HG03139 (cell line): Measurements from ENCODE around the gene RNF38.
"Not testable (repeated sequence)": the region's sequence is repeated elsewhere in the genome, so short reads cannot be mapped to it uniquely, and the experiment has no call there.

Experiments
- ATAC-seq: cut with Tn5 transposase; IDR thresholded peaks from one replicate; pipeline ENCODE4 v1.9.1; 2021; ENCODE audit not compliant: unreplicated experiment

RNF38 gene

DNA sequence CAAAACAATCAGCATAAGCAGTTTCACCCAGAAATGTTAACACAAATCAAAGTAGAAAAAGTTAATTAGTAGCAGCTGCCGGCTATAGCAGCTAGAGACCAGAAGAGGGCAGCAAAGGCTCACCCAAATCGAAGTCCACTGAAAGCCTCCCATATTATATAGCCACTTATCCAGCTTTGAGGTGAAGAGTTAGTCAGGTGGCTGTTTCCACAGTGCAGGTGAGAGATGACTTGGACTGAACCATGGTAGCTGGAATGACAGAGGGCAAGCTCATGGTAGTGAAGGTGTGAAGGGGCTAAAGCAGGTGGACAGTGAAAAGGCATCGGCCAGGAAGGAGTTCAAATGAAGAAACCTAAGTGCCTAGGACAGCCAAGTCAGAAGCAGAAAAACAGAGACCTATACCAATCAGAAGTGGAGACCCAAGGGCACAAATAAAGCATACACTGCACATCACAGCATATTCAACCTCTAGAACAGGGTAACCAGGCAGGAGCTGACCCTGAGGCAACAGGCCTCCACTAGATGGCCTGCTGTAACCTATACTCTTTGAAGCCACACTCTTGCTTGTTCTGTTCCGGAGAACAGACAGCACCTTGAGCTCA lies 7.2 kb upstream of the RNF38 start:
- ATAC-seq = no peak

DNA sequence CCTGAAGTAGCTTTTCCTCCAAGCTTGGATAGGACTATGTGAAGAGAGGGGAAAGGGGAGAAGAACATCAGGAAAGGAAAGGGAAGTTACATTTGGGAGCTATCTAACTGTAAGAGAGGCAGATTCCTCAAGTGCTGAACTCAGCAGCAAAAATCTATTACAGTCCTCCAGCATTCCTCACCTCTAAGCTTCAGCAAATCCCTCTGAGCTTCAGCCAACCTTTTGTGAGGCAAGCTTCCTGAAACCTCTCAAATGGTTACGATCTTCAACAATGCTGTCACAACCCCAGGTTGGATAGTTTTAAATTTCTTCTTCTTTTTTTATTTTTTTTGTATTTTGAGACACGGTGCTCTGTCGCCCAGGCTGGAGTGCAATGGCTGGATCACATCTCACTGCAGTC lies 2.5 kb upstream of the RNF38 start:
- ATAC-seq = no peak

DNA sequence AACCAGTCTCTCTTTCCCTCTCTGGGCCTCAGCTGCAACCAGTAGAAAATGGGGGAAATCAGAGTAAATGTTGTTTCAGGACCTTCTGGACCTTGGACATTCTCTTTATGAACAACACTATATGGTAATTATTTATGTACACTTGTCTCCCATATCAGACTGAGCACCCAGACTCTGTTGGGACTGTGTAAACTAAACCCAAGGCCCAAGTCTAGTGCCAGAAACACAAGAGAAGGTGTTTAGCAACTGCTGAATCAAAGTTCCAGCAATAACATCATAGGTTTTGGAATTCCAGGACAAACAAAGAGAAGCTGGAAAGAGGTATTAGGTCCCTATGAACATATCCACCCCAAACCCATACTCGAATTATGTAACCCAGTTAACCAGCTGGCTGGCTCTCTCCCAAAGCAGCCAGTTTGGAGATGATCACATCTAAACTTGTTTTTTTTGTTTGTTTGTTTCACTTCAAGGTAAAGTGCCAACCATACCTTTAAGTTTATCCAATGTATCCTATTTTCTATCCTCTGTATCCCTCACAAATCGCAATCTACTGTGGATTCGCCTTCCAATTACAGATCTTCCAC lies 1.9 kb upstream of the RNF38 start:
- no peak for ATAC-seq

DNA sequence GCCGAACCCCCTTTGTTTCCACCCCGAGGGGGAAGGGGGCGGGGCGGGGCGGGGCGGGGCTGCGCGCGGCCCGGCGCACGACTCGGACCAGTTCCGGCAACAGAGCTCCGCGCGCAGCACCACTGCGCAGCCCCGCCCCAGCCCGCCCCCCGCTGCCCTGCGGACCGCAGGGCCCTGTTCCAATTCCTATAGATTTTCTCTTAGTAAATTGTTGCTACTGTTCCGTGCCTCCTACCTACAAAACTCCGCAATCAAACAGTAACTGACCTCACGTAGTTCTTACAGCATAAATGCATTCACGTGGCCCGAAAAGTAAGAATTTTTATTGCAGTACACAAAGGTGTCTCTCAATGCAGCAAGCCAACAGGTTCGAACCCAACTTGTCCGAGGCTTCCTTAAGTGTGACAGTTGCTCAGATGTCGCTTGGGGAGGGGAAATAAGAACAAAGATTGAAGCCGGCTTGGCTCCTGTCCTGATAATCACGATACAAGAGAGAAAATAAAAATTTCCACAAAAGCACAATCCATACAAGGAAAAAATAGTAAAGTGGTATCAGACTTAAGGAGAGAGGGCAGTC lies 1.2 kb upstream of the RNF38 start:
- peak; percentile 46 for ATAC-seq

DNA sequence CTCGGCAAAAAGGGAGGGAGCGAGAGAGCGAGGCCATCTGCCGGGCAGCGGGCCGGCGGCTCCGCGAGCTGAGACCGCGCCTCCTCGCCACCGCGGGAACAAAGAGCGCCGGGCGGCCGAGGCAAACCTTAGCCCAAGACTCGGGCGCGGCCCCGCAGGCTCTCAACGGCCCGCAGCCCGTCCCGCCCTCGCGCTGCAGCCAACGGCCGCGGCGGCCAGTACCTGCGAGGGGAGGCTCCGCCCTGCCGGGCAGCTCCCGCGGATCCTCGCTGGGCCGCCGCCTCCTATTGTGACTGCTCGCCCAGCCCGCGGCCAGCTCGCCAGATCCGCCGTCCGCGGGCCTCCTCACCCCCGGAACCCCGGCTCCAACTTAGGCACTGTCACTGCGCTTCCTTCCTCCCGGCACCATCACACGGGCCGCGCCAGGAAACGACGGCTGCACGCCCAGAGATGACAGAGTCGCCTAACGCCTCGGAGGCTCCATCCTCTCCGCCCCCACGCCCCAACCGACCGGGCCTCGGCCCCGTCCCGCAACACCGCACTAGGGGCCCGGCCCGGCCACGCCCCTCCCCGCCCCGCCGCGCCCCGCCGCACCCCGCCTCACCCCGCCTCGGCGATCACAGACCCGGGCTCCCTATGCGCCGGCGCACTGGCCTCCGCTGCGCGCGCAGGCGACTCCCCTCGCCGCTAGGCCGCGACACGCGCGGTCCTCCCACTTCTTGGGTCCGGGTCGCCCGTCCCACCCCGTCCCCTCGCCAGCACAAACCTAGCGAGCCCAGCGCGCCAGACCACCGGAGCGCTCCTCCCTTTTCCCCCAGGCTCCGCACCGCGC lies 479 bp upstream of the RNF38 start:
- ATAC-seq = peak; percentile 68

DNA sequence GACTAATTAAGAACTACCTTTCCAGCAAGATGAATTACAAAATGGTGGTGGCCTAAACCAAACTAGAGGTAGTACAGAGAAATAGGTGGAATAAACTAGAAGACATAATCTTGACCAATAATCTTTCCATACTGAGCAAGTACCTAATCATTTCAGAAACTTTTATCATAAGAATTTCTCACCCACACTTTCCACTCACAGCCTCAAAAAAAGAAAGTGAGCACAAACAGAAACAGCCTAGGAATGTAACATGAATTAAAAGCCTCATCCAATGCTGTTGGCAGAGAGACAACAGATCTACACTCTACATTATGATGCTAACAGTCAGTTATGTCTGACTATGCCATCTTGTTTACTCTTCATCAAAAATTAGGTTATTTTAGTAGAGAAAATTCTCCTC lies 1.3 kb downstream of the RNF38 start:
- ATAC-seq = no peak

DNA sequence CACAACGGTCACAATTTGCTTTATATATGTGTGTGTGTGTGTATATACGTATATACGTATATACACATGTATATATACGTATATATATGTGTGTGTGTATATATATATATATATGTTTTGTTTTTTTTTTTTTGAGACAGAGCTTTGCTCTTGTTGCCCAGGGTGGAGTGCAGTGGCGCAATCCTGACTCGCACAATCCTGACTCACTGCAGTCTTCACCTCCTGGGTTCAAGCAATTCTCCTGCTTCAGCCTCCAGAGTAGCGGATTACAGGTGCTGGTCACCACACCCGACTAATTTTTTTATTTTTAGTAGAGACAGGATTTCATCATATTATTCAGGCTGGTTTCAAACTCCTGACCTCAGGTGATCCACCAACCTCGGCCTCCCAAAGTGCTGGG lies 3.1 kb downstream of the RNF38 start:
- ATAC-seq = no peak

DNA sequence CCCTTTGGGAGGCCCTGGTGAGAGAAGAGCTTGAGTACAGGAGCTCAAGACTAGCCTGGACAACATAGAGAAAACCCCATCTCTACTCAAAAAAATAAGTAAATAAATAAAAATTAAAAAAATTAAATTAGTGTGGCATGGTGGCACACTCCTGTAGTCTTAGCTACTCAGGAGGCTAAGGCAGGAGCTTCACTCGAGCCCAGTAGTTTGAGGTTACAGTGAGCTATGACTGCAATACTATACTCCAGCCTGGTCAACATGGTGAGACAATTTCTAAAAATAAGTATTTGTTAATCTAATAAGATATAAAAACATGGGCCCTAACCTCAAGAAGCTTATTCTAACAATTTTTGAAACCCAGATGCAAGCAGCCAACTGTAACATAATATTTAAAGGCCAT lies 7.6 kb downstream of the RNF38 start:
- no peak for ATAC-seq

DNA sequence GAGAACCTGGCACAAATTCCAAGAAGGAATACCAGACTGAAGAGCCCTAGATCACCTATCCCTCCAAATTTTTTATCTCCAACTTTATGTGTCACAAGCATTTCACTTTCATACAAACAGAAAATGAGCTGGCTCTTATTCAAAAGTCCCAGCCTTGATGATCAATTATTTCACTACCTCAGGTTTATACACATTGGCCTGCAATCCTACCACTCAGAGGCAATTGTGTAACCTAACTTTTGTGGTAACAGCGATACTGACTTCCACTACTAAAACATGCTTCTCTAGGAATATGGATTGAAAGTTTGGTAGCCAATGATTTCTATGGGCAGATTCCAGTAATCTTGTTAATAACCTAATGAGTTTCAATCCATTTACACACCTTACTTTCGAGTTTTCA lies 10.5 kb downstream of the RNF38 start:
- no peak for ATAC-seq

DNA sequence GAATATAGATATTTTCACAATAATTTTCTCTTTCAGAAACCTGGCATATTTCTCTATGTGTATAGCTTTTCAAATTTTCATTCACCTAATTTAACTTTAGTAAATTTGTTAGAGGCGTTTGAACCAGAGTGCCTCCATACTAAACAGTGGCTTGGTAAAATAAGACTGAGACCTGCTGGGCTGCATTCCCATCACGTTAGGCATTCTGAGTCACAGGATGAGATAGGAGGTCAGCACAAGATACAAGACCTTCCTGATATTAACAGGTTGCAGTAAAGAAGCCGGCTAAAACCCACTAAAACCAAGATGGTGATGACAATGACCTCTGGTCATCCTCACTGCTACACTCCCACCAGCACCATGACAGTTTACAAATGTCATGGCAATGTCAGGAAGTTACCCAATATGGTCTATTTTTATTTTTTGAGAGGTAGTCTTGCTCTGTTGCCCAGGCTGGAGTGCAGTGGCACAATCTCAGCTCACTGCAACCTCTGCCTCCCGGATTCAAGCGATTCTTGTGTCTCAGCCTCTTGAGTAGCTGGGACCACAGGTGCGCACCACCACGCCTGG lies 13.6 kb downstream of the RNF38 start:
- not testable (repeated sequence) for ATAC-seq

DNA sequence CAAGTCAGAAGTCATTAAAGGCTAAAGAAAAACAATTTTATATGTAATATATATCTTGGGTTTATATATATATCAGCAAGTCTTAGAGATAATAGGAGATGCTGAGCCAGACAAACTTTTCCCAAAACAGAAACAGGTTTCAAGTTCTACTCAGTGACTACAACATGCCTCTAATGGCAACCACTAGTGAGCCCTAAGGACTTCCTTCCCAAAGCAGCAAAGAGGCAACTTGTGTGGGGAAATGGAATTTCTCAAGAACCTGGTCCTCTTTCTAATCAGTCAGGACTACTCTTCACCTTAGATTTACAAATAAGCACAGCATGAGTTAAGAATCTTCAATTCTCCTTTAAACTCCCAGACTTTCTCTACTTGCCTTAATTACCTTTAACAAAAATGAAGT lies 17.6 kb downstream of the RNF38 start:
- no peak for ATAC-seq

DNA sequence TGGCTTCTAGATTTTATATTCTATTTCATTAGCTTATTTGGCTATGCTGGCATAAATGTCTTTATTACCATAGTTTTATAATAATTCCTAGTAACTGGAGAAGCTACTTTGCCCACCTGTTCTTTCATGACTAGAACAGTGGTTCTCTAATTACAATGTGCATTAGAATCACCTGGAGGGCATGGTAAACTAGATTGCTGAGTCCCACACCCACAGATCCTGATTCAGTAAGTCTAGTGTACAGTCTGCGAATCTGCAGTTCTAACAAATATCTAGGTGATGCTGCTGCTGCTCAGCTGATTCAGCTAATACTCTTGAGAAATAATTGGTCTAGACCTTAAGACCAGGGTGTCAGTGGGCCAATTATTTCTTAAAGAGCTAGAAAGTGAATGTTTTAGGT lies 35.5 kb downstream of the RNF38 start:
- ATAC-seq = no peak

DNA sequence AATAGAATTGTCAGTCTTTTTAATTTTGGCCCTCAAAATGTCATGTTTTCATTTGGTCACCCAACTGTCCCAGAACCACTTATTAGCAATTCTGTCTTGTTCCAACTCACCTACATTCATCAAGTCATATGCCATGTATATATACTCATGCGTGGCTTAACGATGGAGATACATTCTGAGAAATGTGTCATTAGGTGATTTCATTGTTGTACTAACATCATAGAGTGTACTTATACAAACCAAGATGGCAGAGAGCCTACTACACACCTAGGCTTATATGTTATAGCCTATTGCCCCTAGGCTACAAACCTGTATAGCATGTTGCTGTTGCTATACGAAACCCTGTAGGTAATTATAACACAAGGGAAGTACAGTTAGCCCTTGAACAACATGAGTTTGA lies 36.6 kb downstream of the RNF38 start:
- no peak for ATAC-seq

DNA sequence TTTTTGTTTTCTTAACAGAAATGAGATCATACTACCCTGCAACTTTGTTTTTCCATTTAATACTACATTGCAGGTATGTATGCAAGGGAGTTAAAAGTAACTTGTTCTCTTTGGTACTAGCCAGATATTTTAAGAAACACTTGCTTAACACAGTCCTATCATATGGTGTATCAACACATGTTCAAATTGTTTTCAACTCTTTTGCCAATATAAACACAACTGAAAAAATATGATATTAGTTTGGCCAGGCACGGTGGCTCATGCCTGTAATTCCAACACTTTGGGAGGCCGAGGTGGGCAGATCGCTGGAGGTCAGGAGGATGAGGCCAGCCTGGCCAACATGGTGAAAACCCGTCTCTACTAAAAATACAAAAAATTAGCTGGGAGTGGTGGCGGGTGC lies 41.6 kb downstream of the RNF38 start:
- ATAC-seq = no peak

DNA sequence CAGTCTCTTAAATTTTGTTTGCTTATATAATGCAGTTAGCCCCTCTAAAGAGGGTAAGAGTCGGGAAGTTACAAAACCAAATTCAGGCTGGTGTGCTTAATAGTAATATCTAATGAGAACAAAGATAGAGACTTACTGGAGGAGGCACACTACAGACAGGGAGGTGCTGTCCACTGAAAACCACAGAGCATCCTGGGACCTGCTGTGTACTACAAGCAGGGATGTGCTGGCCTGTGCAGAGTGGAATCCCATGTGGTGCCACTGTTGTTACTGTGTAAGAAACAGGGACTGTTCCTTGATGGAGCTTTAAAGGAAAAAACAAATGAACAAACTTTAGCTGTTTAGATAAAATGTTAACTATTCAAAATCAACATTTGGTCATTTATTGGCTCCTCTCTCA lies 42.4 kb downstream of the RNF38 start:
- no peak for ATAC-seq

DNA sequence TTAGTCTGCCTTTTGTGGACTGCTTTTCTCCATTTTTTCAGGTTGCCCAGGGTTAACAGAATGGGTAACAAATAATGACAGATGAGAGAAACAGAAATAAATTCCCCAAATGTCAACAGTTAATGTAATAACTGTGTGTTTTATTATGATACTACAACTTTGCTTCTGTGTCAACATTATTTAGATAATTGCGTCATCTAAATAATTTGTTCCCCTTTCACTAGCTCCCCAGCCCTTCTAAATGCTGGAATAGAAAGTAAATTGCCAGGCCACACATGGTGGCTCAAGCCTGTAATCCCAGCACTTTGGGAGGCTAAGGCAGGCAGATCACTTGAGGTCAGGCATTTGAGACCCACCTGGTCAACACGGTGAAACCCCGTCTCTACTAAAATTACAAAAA lies 53.5 kb downstream of the RNF38 start:
- no peak for ATAC-seq

DNA sequence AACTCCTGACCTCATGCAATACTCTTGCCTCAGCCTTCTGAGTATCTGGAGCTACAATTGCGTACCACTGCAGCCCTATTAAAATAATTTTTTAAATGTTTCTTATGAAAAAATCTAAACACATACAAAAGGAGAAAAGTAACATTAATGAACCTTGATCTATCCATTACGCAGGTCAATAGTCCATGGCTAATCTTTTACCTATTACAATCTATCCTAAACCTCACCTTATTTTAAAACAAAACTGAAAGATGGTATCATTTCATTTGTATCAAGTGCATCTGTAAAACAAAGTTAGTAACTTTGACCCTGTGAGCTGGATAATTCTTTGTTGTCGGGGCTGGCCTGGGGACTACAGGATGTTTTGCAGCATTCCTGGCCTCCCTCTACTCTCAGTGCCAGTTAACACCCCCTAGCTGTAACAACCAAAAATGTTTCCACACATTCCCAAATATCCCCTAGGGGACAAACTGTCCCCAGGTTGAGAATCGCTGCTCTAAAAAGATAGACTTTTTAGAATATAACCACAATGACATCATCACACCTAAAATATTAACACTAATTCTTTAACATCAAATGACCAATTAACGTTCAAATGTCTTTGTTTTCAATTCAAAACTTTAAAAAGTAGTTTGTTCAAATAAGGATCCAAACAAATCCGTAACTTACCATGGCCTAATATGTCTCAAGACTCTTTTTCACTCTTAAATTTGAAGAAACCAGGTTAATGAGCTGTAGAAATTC lies 54.8 kb downstream of the RNF38 start:
- ATAC-seq = no peak

DNA sequence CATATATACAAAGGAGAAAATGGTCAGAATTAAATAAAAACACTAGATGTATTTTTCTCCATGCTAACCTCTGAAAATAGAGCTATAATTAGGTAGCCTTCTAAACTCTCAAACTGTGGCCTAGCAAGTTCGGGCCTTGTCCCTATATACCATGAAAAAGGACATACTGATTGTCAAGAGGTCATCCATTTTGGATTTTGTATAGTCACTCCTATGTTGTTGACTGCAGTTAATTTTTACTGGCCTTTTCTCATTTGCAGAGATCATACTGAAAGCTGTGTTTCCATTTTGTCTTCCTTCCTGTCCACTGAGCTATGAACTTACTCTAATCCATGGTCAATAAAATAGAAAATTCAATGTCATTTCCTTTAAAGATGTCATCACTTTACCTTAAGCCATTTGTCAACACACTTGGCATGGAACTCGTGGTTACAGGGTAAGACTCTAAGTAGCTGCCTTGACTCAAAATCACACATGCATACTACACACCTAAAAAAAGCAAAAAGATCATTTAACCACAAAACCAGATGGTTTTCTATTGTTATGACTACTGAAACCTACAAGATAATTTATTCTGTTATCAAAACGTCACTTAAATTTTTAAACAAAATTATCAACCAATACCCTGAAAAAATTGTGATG lies 58.0 kb downstream of the RNF38 start:
- ATAC-seq = no peak

DNA sequence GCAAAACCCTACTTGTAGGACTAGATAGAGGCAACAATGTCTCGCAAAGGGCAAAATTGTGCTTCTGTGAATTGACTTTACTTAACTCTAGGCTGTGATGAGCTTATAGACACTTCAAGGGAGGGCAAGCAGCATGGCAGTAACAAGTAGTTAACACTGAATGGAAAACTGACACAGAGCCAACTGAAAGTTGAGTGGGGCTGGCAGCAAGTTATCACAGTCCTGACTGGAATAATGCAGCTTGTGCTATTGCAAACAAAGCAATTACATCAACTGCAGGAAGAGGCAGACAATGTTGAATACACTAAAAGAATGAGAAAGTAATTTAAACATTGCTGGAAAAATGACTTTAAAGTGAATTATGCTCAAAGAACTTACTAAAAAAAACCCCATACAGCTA lies 62.2 kb downstream of the RNF38 start:
- no peak for ATAC-seq

DNA sequence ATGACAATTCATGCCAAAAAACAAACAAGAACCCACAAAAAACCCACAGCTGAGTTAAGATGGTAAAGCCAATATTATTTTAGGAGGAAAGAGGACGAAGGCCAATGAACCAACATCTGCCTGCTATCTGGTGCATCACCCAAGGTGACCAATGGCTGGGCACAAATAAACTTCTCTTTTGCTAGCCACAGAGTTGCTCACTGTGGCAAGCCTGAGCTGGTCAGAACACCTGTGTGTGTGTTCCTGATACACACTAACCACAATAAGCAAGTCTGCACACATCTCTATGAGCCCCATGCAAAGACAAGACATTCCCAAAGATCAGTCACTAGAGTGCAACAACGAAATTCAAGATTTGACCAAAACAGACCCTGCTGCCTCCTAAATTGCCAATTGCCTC lies 63.1 kb downstream of the RNF38 start:
- ATAC-seq = no peak
